Skin of body (tissue), 2 donors: ENCODE data around the gene STAG3. TPM values are rescaled to one million over a fixed set of nuclear protein-coding genes. Genes with fewer than 3 reads are reported as not detected.
"Not testable (repeated sequence)": the region's sequence is repeated elsewhere in the genome, so short reads cannot be mapped to it uniquely, and the experiment has no call there.

Source experiments
- DNase-seq: peaks from one replicate; lab custom pipeline; 2025; lab: John Stamatoyannopoulos, UW
- total RNA-seq: library from RNA; depleted of rRNA; stranded (reverse); fragments of >200 nt; gene quantifications from one replicate; pipeline ENCODE4 v1.2.3, GENCODE V29; 2014

STAG3 gene
- total RNA-seq, 1 donor from 2014 or later, result 0.89 TPM

DNA sequence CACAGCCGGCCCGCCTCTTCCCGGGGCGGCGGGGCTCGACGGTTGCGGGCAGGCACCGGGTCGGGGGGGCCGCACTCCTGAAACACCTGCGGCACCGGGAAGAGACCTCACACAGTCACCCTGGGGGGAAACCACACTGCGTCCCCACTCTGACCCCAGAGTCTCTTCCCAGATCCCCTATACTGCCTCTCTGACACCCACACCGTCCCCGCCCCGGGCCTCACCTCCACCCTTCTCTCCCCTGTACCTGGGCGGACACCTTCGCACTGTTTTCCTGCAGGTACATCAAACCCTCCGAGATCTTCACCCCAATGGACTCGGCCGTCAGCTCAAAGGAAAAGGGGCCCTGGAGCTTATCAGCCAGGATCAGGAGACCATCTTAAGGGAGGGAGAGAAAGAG, 5.9 kb upstream of the STAG3 start:
- no peak for DNase-seq

DNA sequence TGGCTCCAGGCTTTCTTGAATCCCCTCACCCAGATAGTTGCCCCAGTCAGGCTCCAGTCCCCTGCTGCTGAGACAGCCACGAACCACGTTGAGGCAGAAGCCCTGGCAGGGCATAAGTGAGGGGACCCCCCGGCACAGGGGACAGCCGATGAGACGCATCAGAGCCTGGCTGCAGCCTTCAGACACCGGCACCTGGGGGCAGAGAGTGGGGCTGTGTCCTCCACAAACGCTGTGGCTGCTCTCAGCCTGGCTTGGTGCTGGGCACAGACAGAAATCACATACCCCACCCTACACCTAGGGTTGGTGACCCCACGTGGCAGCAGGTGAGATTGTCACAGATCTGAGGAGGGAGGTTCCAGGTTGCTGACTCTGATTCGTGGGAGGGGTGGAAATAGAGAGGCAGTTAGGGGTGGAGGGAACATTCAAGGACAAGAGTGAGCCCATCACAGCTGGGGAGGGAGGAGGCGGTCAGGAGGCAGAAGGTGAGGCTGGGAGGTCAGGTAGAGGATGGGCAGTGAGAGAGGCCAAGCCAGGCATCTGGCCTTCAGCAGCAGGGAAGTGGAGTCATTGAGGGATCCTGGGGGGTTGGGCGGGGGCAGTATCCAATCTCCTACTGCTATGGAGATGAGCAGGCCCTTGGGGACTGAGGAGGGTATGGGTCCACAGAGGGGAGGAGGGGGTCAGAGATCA, 3.8 kb upstream of the STAG3 start:
- DNase-seq, result no peak

DNA sequence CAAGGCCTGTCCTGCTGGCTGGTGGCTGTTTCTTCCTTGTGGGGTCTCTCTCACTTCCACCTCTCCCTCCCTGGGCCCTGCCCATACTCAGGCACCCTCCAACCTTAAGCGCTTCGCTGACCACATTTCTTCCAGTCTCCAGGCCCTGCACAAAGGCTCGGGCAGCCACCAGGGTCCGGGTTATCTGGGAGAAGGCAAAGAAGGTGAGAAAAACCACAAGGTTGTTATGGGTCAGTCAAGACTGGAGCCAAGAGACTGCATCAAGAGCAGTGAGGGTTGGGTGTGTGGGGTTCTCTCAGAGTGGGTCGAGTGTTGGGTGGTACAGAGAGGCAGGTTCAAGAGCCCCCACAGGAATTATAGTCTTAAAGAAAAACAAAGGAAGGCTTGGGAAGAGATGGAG, 3.1 kb upstream of the STAG3 start:
- no peak for DNase-seq

DNA sequence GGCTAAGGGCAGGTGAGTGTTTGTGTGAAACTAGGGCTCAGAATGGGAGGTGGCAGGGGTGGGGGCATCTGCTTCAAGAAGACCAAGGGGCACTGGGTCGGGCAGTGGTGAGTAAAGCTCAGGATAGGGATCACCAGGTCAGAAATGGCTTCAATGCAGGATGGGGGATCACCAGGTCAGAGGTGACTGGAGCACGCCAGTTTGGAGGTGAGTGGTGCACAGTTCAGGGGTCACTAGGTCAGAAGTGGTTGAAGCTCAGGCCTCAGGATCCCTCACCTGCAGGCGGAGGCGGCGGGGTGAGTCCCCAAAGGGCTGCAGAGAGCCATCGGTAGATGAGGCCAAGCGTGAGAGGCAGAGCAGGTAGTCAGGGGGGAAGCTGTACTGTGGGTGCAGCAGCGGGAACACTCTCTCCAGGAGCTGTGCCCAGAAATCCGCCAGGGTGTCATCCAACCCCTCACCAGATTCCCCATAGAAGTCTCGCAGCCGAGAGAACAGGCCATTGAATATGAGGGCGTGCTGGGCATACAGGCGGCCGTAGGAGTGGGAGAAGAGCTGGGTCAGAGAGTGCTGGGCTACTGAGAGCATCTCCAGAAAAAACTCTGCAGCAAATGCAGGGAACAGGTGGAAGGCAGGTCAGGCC, 2.3 kb upstream of the STAG3 start:
- DNase-seq, result no peak

DNA sequence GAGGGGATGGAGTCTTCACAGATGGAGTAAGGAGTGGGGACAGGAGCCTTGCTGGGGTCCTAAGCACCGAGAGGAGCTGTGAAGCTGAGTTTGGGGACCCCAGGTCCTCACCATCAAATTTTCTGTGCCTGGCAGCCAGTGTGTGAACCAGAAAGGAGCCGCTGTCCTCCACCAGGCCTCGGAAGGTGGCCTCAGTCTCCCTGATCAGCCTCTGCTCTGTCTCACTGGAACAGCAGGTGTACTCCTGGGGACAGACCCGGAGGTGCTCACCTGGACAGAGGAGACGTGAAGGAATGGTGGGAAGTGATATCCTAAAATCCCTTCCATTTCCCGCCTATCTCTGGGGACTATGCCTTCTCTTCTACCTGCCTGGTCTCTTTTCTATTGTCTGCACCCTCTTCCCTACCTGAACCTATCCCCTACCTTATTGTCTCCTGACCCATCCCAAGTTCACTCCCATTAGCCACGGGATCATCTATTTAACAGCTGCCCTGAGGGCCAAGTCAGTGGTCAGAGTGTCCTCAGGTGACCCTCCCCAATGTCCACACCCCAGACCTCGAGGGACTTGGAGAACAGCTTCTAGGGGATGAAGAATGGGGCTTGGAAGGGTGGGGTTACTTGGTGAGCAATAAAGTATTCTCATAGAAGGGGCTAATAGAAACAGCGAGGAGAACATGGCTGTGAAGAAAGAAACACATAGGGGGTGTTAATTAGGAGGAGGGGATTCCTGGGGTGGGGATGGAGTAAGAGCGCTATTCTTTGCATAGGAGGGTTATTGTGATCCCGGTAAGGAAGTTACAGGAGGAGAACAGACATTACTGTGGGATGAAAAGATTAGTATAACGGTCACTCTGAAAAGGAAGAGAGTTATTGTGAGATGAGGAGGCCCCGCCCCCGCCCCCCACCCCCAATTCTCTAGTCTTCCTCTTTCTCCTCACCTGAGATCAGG, 1.3 kb upstream of the STAG3 start:
- DNase-seq, result no peak

DNA sequence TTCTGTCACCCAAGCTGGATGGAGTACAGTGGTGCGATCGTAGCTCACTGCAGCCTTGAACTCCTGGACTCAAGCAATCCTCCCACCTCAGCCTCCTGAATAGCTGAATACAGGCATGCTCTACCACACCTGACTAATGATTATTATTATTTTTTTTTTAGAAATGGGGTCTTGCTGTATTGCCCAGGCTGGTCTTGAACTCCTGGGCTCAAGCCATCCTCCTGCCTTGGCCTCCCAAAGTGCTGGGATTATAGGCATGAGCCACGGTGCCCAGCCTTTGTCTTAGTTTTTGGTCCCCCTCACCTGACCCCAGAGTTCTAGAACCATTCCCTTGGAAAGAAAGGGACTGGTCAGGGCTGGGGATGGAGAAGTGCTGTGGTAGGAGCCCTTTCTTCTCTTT, 2.4 kb downstream of the STAG3 start:
- DNase-seq, result not testable (repeated sequence)

DNA sequence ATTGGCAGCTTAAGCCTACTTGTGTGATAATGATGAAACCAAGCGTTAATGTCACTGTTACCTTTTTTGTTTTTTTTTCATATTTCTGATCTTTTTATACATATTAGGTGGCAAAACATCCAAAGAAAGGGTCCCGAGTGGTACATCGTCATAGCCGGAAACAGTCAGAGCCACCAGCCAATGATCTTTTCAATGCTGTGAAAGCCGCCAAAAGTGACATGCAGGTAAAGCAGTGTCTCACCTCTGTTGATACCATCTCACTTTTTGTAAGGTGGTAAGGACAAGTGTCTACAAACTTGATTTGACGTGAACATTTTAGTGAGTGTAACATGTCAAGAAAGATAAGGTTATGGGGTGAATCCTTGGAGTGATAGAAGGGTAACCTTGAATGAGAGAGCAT, 4.9 kb downstream of the STAG3 start:
- DNase-seq, result not testable (repeated sequence)

DNA sequence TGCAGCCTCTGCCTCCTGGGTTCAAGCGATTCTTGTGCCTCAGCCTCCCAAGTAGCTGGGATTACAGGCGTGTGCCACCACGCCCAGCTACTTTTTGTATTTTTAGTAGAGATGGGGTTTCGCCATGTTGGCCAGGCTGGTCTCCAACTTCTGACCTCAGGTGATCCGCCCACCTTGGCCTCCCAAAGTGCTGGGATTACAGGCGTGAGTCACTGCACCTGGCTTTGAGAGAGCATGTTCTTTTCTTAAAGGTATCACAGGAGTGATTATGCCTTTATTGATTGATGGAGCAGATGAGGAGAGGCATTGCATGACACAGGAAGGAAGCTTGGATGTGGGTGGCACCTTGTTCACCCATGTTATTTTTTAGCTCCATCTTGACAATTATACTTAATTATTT, 5.4 kb downstream of the STAG3 start:
- not testable (repeated sequence) for DNase-seq

DNA sequence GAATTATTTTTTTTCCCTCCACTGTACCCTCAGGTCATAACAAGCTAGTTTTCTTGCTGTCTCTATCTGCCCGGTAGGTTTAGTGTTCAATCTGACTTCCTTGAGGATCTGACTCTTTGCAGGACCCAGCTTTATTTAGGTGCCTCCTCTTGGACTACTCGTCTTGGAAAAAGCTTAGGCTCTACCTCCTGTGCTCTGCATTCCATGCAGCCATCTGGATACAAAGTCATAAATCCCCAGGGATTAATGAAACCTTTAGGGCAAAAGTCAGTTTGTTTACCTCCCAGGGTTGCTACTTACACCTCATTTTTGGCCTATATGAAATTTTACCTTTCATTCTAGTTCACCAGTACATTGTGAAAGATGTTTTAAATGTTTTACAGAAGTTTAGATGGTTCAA, 8.0 kb downstream of the STAG3 start:
- no peak for DNase-seq

DNA sequence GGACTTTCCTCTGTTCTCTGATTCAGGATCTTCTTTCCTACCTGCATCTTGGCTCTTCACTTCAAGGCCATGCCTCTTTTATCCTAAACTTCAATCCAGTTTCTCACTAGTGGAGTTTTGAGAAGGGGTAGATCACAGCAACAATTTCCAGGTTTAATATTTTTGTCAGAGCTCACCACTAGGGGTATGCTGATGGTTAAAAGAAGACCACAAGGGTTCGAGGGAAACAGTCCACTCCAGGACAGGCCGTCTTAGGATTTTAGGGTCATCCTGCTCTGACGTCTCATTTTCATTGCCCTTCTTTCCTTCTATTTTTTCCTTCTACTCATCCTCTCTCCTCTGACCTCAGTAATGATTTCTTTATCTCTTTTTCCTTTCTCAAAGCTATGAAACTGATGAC, 11.3 kb downstream of the STAG3 start:
- DNase-seq, result no peak

DNA sequence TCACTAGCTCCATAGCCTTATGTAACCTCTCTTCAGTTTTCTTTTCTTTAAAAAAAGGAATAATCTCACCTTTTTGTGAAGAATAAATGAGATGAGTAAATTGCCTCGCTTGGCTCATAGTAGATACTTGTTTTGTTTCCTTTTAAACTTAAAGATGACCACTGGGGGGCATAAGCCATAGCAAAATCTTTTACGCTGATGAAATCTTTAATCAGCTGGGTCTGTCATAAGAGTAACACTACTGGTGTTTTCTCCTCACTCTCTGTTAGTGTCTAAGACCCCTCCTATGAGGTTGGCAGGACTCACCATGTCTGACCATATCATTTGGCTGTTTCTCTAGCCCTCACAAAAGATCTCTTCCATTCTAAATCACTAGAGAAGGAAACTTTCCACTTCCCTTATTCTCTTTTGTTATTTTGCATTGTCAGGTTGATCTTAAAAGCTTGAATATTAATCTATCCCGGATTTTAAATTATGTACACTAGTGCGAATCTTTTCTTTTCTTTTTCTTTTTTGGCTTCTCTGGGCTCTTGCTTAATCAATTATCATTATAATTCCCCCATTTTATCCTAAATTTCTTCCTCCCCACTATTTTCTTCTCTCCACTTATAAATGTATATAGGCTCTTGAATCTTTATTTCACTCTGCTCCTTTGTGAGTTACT, 12.5 kb downstream of the STAG3 start:
- DNase-seq, result peak; percentile 13

DNA sequence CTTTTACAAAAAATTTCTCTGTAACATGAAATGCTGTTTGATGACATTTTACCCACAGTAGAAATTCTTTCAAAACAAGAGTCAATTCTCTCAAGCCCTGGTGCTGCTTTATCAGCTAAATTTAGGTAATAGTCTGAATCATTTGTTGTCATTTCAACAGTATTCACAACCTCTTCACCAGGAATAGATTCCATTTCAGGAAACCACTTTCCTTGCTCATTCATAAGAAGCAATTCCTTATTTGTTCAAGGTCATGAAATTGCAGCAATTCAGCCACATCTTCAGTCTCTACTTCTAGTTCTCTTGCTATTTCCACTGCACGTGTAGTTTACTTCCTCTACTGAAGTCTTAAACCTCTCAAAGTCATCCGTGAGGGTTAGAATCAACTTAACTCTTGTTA, 14.1 kb downstream of the STAG3 start:
- DNase-seq, result no peak

DNA sequence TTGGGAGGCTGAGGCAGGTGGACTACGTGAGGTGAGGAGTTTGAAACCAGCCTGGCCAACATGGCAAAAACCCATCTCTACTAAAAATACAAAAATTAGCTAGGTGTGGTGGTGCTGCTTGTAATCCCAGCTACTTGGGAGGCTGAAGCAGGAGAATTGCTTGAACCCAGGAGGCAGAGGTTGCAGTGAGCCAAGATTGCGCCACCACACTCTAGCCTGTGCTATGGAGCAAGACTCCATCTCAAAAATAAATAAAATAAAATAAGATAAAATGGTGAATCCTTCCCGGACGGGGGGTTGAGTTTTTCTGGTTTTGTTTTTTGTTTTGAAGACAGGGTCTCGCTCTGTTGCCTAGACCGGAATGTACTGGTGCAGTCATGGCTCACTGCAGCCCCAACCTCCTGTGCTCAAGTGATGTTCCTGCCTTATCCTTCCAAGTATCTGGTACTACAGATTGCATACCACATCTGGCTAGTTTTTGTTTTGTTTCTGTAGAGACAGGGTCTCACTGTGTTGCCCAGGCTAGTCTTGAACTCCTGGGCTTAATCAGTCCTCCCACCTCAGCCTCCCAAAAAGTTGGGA, 14.7 kb downstream of the STAG3 start:
- DNase-seq, result not testable (repeated sequence)

DNA sequence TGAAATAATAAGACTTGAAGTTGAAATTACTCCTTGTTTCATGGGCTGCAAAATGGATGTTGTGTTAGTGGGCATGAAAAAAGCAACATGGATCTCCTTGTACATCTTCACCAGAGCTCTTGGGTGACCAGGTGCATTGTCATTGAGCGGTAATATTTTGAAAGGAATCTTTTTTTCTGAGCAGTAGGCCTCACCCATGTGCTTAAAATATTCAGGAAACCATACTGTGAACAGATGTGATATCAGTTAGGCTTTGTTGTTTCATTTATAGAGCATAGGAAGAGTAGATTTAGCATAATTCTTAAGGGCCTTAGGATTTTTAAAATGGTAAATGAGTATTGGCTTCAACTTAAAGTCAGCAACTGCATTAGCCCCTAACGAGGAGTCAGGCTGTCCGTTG, 15.3 kb downstream of the STAG3 start:
- DNase-seq, result no peak

DNA sequence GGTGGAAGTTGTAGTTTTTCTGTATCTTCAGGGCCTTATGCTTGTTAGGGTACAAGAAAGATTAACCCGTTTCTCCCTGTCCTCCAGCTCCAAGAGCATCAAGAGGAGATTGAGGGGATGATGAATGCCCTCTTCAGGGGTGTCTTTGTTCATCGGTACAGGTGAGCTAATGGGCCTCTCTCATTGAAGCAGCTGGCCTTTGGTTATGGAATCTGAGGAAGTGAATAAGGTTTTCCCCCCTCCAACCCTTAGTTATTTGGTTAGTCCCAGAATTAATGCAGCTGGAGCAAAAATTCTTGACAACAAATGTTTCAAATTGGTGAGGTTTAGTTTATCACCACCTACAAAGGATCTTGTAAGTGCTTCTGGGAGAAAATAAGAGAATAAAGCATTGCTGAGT, 17.5 kb downstream of the STAG3 start:
- no peak for DNase-seq

DNA sequence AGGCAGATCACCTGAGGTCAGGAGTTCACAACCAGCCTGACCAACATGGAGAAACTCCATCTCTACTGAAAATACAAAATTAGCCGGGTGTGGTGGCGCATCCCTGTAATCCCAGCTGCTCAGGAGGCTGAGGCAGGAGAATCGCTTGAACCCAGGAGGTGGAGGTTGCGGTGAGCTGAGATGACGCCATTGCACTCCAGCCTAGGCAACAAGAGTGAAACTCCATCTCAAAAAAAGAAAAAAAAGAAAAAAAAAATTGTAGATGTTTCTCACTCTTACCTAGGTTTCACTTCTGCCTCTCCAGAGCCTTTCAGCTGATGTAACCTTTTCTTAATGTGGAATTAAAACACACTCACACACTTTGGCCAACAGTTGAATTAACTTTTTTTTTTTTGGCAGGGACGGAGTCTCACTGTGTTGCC, 18.2 kb downstream of the STAG3 start:
- not testable (repeated sequence) for DNase-seq

DNA sequence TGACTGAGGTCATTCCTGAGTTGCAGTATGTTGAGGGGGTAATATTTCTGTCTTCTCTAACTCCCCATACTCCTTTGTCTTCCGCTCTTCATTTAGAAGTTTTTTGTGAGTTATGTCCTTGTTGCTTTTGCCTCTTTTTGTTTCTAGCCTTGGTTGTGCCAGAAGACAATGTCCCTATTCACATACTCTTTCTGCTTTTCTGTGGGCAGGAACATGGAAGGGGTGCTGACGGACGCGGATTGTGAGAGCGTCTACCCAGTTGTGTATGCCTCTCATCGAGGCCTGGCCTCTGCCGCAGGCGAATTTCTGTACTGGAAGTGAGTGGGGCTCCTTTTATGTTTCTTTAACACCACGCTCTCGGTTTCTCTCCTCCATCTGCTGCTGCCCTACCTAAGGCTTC, 20.5 kb downstream of the STAG3 start:
- no peak for DNase-seq

DNA sequence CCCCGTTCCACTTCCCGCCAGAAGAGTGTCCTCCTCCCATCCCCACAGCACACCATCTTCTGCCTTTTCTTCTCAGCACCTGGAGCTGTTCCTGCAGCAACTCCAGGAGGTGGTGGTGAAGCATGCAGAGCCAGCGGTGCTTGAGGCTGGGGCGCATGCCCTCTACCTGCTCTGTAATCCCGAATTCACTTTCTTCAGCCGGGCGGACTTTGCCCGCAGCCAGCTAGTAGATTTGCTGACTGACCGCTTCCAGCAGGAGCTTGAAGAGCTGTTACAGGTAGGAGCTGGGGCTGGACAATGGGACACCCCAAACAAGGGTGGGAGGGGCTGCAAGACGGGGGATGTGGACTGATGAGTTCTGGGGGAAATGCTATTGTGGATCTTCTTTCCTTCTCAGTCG, 23.0 kb downstream of the STAG3 start:
- no peak for DNase-seq

DNA sequence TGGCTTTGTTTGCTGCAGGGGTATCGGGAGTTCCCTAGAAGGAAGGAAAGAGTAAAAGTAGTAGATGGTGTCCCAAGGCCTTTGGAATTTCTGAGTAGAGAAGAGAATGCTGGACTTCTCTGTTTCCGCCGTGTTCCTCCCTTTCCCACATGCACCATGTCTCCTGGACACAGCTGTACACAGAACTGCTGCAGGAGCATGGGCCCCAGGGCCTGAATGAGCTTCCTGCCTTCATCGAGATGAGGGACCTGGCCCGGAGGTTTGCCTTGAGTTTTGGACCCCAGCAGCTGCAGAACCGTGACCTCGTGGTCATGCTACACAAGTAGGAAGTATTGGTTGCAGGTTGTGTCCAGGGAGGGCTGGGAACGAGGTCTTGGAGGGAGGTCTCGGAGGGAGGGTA, 26.7 kb downstream of the STAG3 start:
- DNase-seq, result no peak

DNA sequence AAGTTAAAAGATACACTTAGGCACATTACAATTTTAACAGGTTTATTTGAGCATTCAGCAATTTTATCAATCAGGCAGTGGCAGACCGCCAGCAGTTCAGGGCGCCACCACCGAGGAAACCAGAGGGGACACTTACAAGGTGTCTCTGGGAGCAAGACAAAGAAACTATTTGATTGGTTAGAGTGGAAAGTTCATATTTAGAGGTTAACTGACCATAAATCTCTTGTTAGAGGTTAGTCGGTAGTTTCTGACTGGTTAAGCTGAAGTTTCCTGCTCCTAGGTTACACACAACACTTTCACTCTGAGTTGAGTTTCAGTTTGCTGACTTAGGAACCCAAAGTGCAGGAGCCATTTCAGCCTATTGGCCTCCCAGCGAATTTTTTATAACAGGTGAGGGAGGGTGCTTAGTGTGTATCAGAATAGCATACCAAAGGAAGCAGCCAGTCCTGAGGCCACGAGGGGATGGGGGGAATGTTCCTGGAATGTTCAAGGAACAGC, 31.2 kb downstream of the STAG3 start:
- no peak for DNase-seq

DNA sequence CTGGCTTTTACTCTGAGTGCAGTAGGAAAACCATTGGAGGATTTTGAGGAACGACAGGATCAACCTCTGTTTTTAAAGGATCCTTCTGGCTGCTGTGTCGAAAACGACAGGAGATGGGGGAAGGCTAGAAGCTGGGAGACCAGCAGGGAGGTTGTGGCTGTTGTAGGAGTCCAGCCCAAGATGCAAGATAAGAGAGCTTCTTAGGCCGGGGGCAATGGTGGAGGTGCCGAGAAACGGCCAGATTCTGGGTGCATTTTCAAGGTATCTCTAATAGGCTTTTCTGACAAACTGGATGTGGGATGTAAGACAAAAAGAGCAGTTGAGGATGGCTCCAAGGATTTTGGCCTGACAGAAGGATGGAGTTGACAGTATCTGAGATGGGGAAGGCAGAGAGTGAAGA, 31.8 kb downstream of the STAG3 start:
- no peak for DNase-seq
